Measurements from ENCODE around the gene ALK. TPM values are rescaled to one million over a fixed set of nuclear protein-coding genes. Genes with fewer than 3 reads are reported as not detected.
A peak's percentile ranks its signal among the peaks of the same experiment; 100 is the strongest.

Gene ALK
- polyA plus RNA-seq, 1 of the 3 experiments (the other 2 are of a cell fraction), result 0.30 TPM

GRCh38 chr2:29423061-29423666 is 498.2 kb downstream of the ALK start:
- CTCF ChIA-PET, result no interaction called here
- no peaks in the 10 kb centered on the region for H3K9me3 ChIP-seq
- POLR2A ChIA-PET, result no interaction called here

GRCh38 chr2:29420999-29421782 is 500.2 kb downstream of the ALK start:
- Histone ChIP-seq H3K9ac (no peak overlapping the region), H2AFZ (ENCODE audit: low read depth) (no peak overlapping the region), H3K9me2 (no peaks in the 10 kb centered on the region), H3K9me3 (no peaks in the 10 kb centered on the region), H3K4me3 (ENCODE audit: low read depth in 2 of 2, low read length in 1 of 2) (no peak overlapping the region), H3F3A (replicated peaks; ENCODE audit: insufficient read depth) (no peaks in the 10 kb centered on the region), H3K4me1 (ENCODE audit: control insufficient read depth in 1 of 2, insufficient read depth in 2 of 2, low read depth in 1 of 2, low read length in 1 of 2) (peaks cover 0 to 25% of the 10 kb centered on the region in 2 experiments; a peak in 2 of 4 replicates), H4K20me1 (ENCODE audit: insufficient read depth) (no peaks in the 10 kb centered on the region; the same call in 1 of the 2 replicates), H3K27ac (ENCODE audit: low read depth in 2 of 2, low read length in 1 of 2) (peak overlapping the region in 1 of 2 experiments; percentile 36; a peak in 2 of 4 replicates), H3K79me2 (ENCODE audit: insufficient read depth) (no peaks in the 10 kb centered on the region), H3K4me2 (no peak overlapping the region), H3K27me3 (ENCODE audit: insufficient read depth) (peaks cover 11% of the 10 kb centered on the region; the same call in 1 of the 2 replicates), H3K36me3 (replicated peaks in 1 of 2; ENCODE audit: control insufficient read depth in 1 of 2, insufficient read depth in 2 of 2, low read length in 1 of 2) (no peaks in the 10 kb centered on the region)
- DNase-seq, result peak; percentile 23
- TF ChIP-seq RAD21 (IDR thresholded peaks at IDR 0.05; ENCODE audit: low read length), result no peak
- TF ChIP-seq GATA2 (CRISPR knock-in tag; IDR thresholded peaks at IDR 0.05), result peak; percentile 74
- POLR2A ChIA-PET, result interaction anchor here (0.7 to 0.8 kb wide), 2 partner anchors 11 to 500 kb away, joined by 3 read pairs; no protein-coding TSS in a partner anchor
- CTCF ChIA-PET, result interaction anchor here (0.6 to 1.2 kb wide), 5 partner anchors 11 to 130 kb away, joined by 3 to 5 read pairs (median 4); no protein-coding TSS in a partner anchor
- 42% methylated on average over 12 of the region's 12 CpGs for WGBS (ENCODE audit: low lambda C conversion rate)

More at GRCh38 chr2:29423061-29423666, 498.2 kb downstream of the ALK start:
- Histone ChIP-seq H3K27ac (ENCODE audit: low read depth in 2 of 2, low read length in 1 of 2) (peak overlapping the region in 1 of 2 experiments; percentile 3; a peak in 1 of 4 replicates), H3K9me2 (no peaks in the 10 kb centered on the region), H3K4me1 (ENCODE audit: control insufficient read depth in 1 of 2, insufficient read depth in 2 of 2, low read depth in 1 of 2, low read length in 1 of 2) (peaks cover 0 to 25% of the 10 kb centered on the region in 2 experiments; a peak in 2 of 4 replicates), H3K4me3 (ENCODE audit: low read depth in 2 of 2, low read length in 1 of 2) (no peak overlapping the region), H4K20me1 (ENCODE audit: insufficient read depth) (no peaks in the 10 kb centered on the region; the same call in 1 of the 2 replicates), H3K36me3 (replicated peaks in 1 of 2; ENCODE audit: control insufficient read depth in 1 of 2, insufficient read depth in 2 of 2, low read length in 1 of 2) (peaks cover 0 to 3% of the 10 kb centered on the region in 2 experiments), H3K4me2 (no peak overlapping the region), H3K27me3 (ENCODE audit: insufficient read depth) (peaks cover 11% of the 10 kb centered on the region; the same call in 1 of the 2 replicates), H3K9ac (no peak overlapping the region), H3F3A (replicated peaks; ENCODE audit: insufficient read depth) (no peaks in the 10 kb centered on the region), H3K79me2 (ENCODE audit: insufficient read depth) (no peaks in the 10 kb centered on the region), H2AFZ (ENCODE audit: low read depth) (no peak overlapping the region)
- WGBS (ENCODE audit: low lambda C conversion rate), result 30% methylated on average over 6 of the region's 6 CpGs
- no peak for DNase-seq
- TF ChIP-seq TCF12 (IDR thresholded peaks at IDR 0.05), result no peak
- no peak for TF ChIP-seq POLR2AphosphoS5 (IDR thresholded peaks at IDR 0.05; ENCODE audit: low read depth, low read length)
- no peak for TF ChIP-seq EZH2phosphoT487 (IDR thresholded peaks at IDR 0.05; ENCODE audit: borderline replicate concordance, low read depth)
- TF ChIP-seq TEAD4 (IDR thresholded peaks at IDR 0.05; ENCODE audit: borderline replicate concordance, insufficient read depth), result no peak
- no peak for TF ChIP-seq MAX (IDR thresholded peaks at IDR 0.05; ENCODE audit: low read depth)
- TF ChIP-seq FOXJ3 (CRISPR knock-in tag; IDR thresholded peaks at IDR 0.05), result no peak
- no peak for TF ChIP-seq NFIC (IDR thresholded peaks at IDR 0.05; ENCODE audit: borderline replicate concordance)
- no peak for TF ChIP-seq RCOR1 (IDR thresholded peaks at IDR 0.05; ENCODE audit: low read length)
